ENCODE measurements around the gene RAF1. TPM values are rescaled to one million over a fixed set of nuclear protein-coding genes. Genes with fewer than 3 reads are reported as not detected.
A peak's percentile ranks its signal among the peaks of the same experiment; 100 is the strongest.
"Not testable (repeated sequence)": the region's sequence is repeated elsewhere in the genome, so short reads cannot be mapped to it uniquely, and the experiment has no call there.

RAF1 gene
- total RNA-seq, 1 experiment from 2014 or later: 59.0 TPM

DNA sequence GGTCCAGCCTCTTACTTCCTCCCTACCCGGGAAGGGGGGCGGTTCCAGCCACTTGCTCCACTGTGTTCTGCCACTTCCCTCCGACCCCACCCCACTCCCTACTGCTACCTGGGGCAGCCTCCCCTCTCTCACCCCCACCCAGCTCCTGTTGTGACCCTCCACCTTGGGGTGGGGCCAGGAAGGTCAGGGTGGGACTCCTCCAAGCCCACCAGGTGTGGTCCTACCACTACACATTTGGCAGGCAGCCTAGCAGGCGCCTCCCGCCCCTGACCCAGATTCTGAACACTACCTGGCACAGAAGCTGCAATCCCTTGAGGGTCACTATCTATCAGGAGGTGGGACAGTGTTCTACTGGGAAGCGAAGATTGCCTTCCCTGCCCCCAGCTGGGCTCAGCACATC is 13.7 kb upstream of the RAF1 start:
- no peak for DNase-seq (ENCODE audit: low read depth)

DNA sequence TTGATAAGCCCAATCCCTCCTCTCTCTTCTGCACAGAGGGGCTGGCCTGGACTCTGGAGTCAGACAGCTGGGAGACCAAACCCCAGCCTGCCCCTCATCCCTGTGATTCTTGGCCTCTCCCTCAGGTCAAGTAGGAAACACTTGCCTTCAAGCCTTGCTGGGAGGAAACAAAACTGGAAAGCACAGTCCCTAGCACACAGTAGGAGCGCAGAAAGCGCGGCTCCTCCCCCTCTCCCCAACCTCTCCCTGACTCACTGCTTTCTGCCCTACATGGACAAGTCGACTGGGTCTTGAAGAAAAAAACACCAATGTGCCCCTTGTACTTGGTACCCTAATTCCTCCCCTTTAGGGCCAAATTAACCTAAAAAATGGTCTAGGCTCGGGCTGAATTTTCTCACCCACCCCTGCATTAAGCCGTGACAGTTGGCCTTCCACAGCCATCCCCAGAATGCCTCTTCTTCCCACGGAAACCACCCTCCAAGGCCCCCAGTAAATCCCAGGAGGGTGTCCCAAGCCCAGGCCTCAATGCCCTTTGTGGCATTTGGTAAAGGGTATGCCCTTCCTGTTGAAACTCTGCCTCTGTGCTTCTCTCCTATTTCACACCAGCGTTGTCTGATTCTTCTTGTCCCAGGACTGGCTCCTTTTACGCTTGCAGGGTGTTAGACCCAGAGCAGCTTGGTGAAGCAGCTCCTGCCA is 11.3 kb upstream of the RAF1 start:
- no peak for DNase-seq (ENCODE audit: low read depth)

DNA sequence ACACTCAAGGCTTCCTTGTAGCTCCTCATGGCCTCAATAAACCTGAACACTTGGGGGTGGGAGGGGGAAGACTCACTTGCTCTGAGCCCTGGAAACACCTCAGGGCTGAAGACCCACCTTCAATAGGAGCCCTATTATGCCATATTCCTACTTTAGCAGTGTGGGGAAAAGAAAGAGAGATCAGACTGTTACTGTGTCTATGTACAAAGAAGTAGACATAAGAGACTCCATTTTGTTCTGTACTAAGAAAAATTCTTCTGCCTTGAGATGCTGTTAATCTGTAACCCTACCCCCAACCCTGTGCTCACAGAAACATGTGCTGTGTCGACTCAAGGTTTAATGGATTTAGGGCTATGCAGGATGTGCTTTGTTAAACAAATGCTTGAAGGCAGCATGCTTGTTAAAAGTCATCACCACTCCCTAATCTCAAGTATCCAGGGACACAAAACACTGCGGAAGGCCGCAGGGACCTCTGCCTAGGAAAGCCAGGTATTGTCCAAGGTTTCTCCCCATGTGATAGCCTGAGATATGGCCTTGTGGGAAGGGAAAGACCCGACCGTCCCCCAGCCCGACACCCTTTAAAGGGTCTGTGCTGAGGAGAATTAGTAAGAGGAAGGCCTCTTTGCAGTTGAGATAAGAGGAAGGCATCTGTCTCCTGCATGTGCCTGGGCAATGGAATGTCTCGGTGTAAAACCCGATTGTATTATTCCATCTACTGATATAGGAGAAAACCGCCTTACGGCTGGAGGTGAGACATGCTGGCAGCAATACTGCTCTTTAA is 10.2 kb upstream of the RAF1 start:
- DNase-seq (ENCODE audit: low read depth): not testable (repeated sequence)

DNA sequence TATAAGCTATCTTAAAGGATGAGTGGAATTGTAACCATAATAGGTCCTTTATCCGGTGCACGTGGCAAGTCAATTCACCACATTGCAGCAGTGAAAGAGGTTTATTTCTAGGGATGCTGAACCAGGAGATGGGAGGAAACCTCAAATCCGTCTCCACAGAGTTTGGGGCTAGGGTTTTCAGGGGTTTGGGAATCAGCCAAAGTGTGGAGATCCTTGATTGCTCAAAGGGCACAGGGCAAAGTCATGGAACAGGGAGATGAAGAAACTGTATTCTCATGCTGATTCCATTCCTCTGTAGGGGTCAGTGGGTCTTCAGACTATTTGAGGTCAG is 7.2 kb upstream of the RAF1 start:
- DNase-seq (ENCODE audit: low read depth): no peak

DNA sequence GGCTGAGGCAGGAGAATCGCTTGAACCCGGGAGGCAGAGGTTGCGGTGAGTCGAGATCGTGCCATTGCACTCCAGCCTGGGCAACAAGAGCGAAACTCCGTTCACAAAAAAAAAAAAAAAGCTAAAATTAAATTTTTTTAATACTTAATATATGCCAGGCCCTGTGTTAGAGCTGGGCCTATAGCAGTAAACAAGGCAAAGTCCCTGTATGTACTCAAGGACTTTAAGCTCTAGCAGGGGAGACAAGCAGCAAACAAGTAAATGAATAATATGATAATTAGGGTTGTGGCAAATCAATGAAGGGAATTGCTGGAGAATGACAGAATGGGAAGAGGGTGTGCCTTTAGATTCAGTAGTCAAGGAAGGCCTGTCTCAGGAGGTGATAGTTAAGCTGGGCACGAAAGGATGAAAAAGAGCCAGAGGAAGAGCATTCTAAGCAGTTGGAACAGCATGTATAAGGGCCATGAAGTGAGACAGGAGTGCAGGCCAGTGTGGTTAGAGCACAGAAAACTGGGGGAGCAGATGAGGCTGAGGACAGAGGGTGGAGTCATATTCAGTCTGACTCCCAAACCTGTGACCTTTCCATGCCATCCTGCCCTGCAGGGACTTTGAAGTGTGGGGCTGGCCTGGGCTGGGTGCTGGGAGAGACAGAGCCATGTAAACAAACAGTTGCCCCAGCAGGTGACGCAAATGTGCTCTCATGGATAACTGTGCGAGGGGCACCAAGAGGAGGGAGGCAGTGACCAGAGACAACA is 6.6 kb upstream of the RAF1 start:
- no peak for DNase-seq (ENCODE audit: low read depth)

DNA sequence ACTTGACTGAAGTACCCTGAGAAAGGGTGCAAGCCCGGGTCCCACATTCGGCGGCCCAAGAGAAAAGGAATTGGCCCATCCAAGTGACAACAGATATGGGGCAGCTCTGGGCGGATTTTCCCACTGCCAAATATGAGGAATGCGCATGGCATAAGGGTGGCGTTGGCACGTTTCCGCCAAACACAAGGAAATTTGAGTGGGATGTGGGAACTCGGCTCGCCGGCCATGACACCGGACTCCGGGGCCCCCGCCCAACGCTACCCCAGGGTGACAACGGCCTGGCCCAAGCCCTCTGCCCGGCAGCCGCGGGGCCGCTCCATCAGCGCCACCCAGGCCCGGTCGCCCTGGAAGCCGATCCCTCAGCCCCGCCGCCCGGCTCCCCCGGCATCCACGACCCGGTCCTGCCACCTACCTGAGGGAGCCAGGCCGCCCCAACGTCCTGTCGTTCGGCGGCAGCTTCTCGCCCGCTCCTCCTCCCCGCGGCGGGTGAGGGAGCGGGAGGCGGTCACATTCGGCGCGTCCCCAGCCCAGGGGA is 449 bp downstream of the RAF1 start:
- peak; percentile 50 for DNase-seq (ENCODE audit: low read depth)

DNA sequence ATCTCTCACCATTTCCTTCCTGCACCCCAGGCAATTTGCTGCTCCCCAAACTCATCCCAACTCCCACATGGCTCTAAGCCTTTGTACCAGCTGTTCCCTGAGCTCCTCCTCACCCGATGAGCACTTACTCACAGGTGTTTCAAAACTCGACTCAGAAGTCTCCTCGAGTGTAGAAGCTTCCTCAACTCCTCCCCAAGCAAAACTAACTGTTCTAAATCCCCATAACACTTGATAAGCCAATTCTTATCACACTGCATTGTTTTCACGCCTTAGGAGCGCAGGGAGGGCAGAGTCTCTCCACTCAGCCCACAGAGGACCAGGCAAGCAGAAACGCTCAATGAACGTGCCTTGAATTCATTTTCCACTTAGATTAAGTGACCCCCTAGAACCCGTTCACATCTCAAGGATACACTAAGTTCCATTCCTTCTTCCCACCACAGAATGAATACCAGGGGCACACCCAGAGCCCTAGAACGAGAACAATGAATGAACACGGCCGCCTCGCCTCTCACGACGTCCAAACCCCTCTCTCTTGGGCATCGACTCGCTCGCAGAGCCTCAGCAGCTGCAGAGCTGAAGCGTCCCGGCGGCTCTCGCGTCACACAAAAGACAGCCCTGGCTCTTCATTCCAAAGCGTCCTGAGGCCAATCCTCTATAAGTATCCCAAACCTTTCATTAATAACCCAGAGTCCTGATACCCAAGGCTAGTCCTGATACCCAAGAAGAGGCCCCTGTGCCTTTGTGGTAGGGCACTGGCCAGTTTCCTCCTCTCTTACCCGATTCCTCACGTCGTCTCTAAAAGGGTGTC is 1.1 kb downstream of the RAF1 start:
- peak; percentile 16 for DNase-seq (ENCODE audit: low read depth)

DNA sequence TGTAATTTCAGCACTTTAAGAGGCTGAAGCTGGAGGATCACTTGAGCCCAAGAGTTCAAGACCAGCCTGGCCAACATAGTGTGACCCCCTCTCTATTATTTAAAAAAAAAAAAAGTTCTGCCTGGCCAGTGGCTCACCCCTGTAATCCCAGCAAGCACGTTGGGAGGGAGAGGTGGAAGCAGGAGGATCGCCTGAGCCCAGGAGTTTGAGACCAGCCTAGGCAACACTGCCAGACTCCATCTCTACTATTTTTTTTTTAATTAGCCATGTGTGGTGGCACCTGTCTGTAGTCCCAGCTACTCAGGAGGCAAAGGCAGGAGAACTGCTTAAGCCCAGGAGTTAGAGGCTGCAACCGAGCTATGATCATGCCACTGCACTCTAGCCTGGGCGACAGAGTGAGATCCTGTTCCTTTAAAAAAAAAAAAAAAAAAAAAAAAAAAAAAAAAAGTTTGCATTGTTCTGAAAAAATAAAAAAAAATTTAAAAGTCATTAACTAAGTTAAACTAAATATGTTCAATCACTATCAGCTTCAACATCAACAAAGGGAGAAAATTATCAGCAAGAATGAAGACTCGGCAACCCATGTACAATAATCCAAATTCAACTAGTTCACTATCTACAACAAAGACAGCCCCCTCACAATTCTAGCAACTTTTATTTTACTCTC is 1.9 kb downstream of the RAF1 start:
- DNase-seq (ENCODE audit: low read depth): no peak

DNA sequence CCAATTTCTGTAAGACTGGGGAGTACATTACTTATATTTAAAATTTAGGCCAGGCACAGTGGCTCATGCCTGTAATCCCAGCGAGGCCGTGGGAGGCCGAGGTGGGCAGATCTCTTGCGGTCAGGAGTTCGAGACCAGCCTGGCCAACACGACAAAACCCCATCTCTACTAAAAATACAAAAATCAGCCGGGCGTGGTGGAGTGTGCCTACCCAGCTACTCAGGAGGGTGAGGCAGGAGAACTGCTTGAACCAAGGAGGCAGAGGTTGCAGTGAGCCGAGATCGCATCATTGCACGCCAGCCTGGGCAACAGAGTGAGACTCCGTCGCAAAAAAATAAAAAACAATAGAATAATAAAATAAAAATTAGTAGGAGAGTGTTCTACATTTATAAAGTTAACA is 2.5 kb downstream of the RAF1 start:
- DNase-seq (ENCODE audit: low read depth): not testable (repeated sequence)

DNA sequence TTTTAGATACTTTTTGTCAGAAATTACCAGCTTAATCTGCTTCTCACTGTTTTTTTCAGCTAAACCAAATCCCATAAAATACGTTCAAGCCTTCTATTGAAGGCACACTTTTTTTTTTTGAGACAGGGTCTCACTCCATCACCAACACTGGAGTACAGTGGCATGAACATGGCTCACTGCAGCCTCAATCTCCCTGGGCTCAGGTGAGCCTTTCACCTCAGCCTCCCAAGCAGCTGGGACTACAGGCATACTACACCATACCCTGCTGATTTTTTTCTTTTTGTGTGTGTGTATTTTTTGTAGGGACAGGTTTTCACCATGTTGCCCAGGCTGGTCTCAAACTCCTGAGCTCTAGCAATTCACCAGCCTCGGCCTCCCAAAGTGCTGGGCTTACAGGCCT is 3.7 kb downstream of the RAF1 start:
- DNase-seq (ENCODE audit: low read depth): no peak

DNA sequence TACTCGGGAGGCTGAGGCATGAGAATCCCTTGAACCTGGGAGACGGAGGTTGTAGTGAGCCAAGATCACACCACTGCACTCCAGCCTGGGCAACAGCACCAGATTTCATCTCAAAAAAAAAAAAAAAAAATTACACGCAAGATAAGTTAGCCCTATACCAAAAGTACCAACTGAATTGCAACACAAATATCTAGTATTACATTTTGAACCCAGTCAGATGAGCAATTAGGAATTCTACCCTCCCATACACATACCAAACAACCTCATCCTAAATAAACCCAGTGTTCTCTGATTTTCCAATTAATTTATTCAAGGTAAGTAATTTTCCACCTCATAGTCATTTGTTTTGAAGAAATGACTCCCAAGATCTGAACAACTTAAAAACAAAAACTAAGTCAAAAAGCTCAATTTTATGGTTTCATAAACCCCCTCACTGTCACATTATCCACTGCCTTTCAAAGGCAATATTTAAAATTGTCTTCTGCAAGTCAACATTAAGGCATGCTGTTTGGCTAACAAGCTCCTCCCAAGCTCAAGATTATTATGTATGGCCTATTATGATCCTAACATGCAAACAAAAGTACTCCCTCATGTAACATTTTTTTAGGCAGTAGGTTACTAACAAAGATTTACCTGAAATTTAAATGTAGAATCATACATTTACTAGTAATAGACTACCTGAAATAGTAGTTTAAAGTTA is 4.5 kb downstream of the RAF1 start:
- DNase-seq (ENCODE audit: low read depth): no peak

DNA sequence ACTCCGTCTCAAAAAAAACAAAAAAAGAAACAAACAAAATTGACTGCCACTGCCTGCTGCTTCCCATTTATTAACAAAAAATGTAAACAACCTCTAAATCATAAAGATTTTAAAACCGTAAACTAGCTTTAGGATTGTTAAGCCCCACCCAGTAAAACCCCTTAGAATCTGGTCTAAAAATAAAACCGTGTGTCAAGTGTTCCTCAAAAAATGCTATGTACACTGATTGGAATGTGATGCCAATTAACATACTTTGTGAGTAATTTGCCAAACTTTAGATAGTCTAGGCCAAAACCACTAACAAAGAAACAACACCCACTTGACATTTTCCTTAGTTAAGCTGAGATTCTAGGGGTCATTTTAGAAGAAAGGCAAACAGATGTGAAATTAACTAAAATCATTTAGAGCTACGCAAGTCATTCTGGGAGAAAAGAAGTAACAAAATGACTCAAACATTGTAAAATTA is 5.3 kb downstream of the RAF1 start:
- peak; percentile 45 for DNase-seq (ENCODE audit: low read depth)

DNA sequence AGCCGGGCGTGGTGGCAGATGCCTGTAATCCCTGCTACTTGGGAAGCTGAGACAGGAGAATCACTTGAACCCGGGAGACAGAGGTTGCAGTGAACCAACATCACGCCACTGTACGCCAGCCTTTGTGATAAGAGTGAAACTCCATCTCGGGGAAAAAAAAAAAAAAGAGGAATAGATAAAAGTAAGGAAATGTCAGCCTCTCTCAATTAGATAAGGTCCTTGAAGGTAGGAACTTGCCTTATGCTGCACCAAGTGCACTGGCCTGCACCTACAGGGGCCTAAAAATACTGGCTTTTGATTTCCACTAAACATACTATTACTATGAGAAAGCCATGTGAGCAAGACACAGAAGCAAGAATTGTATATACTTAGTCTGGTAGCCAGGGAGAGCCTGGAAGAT is 7.1 kb downstream of the RAF1 start:
- no peak for DNase-seq (ENCODE audit: low read depth)

DNA sequence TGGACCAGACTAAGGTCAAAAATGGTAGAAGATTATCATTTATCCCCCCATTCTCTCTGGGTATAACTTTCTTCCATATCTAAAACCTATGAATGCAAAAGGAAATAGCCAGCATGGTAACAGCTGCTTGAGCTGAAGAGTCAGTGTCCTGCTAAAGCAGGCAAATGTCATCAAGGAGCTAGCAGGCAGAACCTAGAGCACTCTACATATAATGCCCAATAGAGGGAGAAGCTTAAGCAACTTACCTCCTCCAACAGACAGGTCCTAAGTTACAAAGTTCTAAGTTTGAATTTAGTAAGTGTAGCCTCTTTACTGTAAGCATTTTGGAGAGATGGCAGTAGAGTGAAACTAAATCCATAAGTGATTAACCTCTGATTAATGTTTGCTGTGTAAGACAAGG is 7.7 kb downstream of the RAF1 start:
- no peak for DNase-seq (ENCODE audit: low read depth)

DNA sequence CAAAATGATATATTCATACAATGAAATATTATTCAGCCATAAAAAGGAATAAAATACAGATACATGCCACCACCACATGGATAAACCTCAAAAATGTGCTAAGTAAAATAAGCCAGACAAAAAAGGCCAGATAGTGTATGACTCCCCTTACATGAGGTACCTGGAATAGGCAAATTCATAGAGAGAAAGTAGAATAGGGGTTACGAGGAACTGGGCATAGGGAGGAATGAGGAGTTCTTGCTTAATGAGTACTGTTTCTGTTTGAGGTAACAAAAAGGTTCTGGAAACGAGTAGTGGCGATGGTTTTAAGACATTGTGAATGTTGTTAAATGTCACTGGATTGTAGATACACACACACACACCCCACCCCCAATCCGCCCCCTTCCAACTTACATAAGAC is 8.2 kb downstream of the RAF1 start:
- no peak for DNase-seq (ENCODE audit: low read depth)

DNA sequence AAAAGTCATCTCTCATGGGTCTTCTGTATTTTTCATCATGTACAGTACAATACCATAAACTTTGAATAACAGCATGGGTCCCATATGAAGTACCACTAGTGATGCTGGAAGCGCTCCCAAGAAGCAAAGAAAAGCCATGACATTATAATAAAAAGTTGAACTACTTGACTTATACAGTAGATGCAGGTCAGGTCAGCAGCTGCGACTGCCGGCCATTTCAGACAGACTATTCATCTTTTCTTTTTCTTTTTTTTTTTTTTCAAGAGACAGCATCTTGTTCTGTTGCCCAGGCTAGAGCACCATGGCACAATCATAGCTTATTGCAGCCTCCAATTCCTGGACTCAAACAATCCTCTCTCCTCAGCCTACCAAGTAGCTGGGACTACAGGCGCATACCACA is 10.2 kb downstream of the RAF1 start:
- no peak for DNase-seq (ENCODE audit: low read depth)

DNA sequence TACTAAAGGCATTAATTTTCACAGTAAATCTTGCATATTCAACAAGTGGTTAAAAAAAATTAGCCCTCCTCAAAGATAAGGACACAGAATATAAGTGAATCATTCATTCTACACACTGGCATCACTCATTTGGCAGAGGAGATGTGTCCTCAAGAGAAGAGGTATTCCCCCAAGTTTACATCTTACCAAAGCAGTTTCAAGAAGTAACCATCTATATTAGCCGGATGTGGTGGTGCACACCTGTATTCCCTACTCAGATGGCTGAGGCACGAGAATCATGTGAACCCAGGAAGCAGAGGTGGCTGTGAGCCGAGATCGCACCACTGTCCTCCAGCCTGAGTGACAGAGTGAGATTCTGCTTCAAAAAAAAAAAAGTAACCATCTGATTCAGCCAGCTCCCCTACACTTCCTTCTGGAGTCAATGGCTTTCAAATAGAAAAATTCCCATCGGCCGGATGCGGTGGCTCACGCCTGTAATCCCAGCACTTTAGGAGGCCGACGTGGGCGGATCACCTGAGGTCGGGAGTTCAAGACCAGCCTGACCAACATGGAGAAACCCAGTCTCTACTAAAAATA is 15.4 kb downstream of the RAF1 start:
- DNase-seq (ENCODE audit: low read depth): no peak

DNA sequence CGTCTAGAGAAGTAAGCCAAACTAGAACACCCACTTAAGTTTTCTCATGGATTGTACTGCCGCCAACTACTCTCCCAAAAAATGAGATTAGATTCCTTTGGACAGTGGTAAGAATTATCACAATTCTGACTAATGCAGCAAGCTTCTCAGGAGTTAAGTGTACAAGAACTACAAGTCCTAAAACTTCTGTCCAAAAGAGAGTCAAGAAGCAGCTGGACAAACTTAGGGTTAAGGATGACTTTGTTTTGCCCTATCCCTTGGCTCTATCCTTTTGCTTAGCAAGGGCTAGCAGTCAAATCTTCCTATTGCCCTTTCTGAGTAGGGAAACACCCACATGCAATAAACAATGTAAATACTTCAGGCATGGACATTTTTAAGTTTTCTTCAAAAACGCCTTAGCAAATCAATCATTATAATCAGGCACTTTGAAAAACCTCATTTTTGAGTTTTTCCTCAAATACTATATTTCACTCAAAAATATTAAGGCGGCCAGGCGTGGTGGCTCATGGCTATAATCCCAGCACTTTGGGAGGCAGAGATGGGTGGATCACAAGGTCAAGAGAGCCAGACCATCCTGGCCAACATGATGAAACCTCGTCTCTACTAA is 19.5 kb downstream of the RAF1 start:
- no peak for DNase-seq (ENCODE audit: low read depth)

DNA sequence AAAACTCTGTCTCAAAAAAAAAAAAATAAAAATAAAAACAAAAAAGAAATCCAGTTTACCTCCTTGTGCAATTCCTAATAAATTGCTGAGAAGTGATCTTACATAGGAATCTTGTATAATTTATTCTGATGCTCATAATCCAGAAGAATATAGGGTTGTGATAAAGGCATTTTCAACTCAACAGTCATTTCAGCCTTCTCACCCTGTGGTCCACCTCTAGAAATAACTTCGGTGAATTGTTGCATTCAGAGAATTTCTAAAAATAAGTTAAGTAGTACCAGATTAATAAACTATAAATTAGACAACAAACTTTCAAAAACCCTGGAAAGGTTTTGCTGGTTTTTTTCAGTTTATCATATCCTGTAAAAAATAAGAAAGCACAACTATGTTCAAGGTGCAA is 20.2 kb downstream of the RAF1 start:
- no peak for DNase-seq (ENCODE audit: low read depth)

DNA sequence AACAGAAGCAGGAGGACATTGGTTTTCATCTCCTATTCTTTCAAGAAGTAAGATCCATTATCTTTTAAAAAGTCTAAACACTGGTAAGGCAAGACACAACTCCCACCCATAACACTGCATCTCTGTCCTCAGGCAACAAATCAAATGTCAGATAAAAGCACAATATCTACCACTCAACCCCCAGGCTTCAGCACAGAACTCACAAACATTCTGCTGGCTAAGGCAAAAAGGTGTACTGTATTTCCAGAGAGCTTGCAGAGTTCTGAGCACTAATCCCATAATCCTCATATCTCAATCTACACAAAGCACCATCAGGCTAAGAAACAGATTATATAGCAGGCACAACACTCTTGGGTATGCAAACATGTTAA is 20.9 kb downstream of the RAF1 start:
- DNase-seq (ENCODE audit: low read depth): no peak

Data from Daoy (cell line).